ENCODE results near the gene AIF1L. TPM values are rescaled to one million over a fixed set of nuclear protein-coding genes. Genes with fewer than 3 reads are reported as not detected.

Gene AIF1L
- total and polyA plus RNA-seq, 7 donors: 2.4 to 11.6 (median 3.2) TPM

- Histone ChIP-seq H3K4me3 (no peak overlapping the region), H3K27ac (no peak overlapping the region), H3K36me3 (no peaks in the 10 kb centered on the region), H3K27me3 (no peaks in the 10 kb centered on the region), H3K4me1 (no peaks in the 10 kb centered on the region), H3K9me3 (no peaks in the 10 kb centered on the region)
- intact Hi-C loops (cut with DNase I): no loop called here
- TF ChIP-seq CTCF (IDR thresholded peaks at IDR 0.05) (no peak), POLR2AphosphoS5 (IDR thresholded peaks at IDR 0.05) (no peak), POLR2A (IDR thresholded peaks at IDR 0.05) (no peak), EP300 (IDR thresholded peaks at IDR 0.05) (no peak)
- no peak for DNase-seq
- WGBS, 2 donors: 61 to 85% methylated on average over 9 of the region's 9 CpGs
Observed at GRCh38 chr9:131072871-131073237, 23.5 kb upstream of the AIF1L start.

- intact Hi-C loops (cut with DNase I): no loop called here
- no peak for TF ChIP-seq POLR2AphosphoS5 (IDR thresholded peaks at IDR 0.05)
- no peak for TF ChIP-seq CTCF (IDR thresholded peaks at IDR 0.05)
- TF ChIP-seq EP300 (IDR thresholded peaks at IDR 0.05): no peak
- TF ChIP-seq POLR2A (IDR thresholded peaks at IDR 0.05): no peak
Observed at GRCh38 chr9:131076347-131077195, 19.8 kb upstream of the AIF1L start.

GRCh38 chr9:131078427-131079366, 17.6 kb upstream of the AIF1L start:
- Histone ChIP-seq H3K4me1 (no peaks in the 10 kb centered on the region), H3K4me3 (no peak overlapping the region), H3K9me3 (no peaks in the 10 kb centered on the region), H3K27me3 (no peaks in the 10 kb centered on the region), H3K27ac (no peak overlapping the region), H3K36me3 (no peaks in the 10 kb centered on the region)
- WGBS, 2 donors: 82 to 86% methylated on average over 17 of the region's 17 CpGs
- TF ChIP-seq POLR2A (IDR thresholded peaks at IDR 0.05) (no peak), POLR2AphosphoS5 (IDR thresholded peaks at IDR 0.05) (no peak), EP300 (IDR thresholded peaks at IDR 0.05) (no peak), CTCF (IDR thresholded peaks at IDR 0.05) (no peak)
- intact Hi-C loops (cut with DNase I): no loop called here
- no peak for DNase-seq

More at GRCh38 chr9:131076347-131077195, 19.8 kb upstream of the AIF1L start:
- Histone ChIP-seq H3K4me3 (no peak overlapping the region), H3K4me1 (no peaks in the 10 kb centered on the region), H3K27ac (no peak overlapping the region), H3K27me3 (no peaks in the 10 kb centered on the region), H3K9me3 (no peaks in the 10 kb centered on the region), H3K36me3 (no peaks in the 10 kb centered on the region)
- 75 to 82% methylated on average over 15 of the region's 15 CpGs for WGBS, 2 donors
- no peak for DNase-seq

- H3K4me3 ChIP-seq: no peak overlapping the region
- no peak for DNase-seq
- intact Hi-C loops (cut with DNase I): no loop called here
- H3K9me3 ChIP-seq: no peaks in the 10 kb centered on the region
- H3K27me3 ChIP-seq: no peaks in the 10 kb centered on the region
- TF ChIP-seq EP300 (IDR thresholded peaks at IDR 0.05) (no peak), POLR2AphosphoS5 (IDR thresholded peaks at IDR 0.05) (no peak), POLR2A (IDR thresholded peaks at IDR 0.05) (no peak), CTCF (IDR thresholded peaks at IDR 0.05) (no peak)
- 52 to 82% methylated on average over 9 of the region's 9 CpGs for WGBS, 2 donors
- no peaks in the 10 kb centered on the region for H3K36me3 ChIP-seq
- H3K4me1 ChIP-seq: no peaks in the 10 kb centered on the region
- no peak overlapping the region for H3K27ac ChIP-seq
Observed at GRCh38 chr9:131080589-131080988, 15.7 kb upstream of the AIF1L start.
